DMS114 treated with DMSO at 0.1 percent for 48 hours (cell line): ENCODE data around the gene IRF2.
A peak's percentile ranks its signal among the peaks of the same experiment; 100 is the strongest.

Experiments used
- DNase-seq: peaks from one replicate; lab custom pipeline; 2025; ENCODE audit not compliant: unreplicated experiment; lab: John Stamatoyannopoulos, UW

IRF2 gene

DNA sequence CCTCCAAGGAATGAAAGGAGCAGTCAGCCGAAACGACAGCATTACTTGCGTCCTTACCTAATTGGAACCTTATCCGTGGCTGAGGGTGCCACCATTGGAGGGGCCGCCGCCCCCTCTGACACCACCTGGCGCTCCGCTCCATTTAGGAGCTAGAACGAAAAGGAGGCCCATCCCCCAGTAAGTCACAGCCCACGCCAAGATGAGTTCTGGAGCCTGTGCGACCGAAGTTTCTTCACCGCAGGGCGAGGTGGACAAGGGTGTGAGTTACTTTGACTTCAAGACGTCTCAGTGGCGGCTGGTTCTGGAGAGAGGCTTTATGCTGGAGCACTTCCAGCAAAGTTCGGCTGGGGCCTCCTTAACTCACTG, 729 bp upstream of the IRF2 start:
- DNase-seq = no peak

DNA sequence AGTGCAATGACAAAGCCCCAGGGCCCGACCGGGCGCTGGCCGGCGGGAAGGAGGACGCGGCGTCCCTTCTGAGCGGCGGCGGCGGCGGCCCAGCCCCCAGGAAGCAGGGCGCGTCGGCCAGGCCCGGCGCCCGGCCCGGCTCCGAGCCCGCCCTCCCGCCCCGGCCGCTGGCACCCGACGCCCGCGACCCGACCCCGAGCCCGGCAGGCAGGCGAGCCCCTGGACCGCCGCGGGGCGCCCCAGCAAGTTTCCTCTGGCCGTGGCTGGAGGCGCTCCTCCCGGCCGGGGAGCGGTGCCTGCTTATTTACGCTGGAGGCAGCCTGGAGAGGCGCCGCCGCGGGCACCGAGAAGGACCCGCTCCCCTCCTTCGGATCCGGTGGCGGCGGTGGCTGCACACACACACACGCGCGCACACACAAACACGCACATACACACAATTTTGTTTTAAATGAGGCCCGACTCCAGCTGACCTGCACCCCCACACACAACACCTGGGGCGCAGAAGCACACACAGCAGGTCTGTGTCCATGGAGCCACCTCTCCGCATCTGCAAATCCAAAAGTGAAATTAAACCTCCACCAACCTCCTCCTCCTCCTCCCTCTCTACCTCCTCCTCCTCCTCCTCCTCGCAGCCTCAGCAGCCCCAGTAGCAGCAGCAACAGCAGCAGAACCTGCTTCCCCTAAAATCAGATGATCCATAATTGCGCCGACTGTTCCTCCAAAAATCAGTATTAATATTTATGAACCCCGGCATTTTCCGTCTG, 669 bp downstream of the IRF2 start:
- DNase-seq = no peak

DNA sequence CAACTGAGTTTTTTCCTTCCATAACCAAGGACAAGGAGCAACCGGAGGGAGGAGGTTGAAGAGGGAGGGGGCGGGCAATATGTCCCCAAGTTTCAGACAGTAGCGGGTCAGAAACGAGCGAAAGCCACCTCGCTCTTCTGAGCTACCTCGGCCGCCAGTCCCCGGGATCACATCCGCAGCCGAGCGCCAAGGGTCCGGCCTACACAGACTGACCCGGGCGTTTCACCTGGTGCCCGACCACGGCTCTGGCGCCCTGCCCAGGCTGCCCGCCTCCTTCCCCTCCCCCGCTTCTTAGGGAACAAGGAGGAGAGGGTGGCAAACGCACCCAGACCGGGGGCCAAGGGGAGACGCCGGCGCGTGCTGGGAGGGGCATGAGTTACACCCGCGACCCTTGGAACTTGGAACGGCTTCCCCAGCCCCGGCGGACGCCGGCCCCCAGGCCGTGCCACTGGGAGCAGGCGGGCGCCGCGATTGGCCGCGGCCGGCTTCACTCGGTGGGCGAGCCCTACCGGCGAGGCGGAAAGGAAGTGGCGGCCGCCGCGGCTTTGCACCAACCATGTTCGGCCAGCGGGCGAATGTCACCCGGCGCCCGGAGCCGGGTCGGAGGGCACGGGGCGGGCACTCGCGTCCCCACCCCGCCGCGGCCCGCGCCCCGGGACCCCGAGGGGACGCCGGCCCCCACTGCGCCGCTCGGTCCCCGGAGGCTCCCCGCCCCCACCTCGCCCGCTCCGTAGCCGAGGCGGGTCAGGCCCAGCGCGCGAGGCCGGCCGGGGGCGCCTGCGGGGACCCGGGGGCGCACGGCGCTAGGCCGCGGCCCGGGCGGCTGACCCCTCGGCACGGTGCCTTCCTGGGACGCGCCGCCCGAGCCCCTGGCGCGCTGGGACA, 1.5 kb downstream of the IRF2 start:
- DNase-seq = peak; percentile 34

DNA sequence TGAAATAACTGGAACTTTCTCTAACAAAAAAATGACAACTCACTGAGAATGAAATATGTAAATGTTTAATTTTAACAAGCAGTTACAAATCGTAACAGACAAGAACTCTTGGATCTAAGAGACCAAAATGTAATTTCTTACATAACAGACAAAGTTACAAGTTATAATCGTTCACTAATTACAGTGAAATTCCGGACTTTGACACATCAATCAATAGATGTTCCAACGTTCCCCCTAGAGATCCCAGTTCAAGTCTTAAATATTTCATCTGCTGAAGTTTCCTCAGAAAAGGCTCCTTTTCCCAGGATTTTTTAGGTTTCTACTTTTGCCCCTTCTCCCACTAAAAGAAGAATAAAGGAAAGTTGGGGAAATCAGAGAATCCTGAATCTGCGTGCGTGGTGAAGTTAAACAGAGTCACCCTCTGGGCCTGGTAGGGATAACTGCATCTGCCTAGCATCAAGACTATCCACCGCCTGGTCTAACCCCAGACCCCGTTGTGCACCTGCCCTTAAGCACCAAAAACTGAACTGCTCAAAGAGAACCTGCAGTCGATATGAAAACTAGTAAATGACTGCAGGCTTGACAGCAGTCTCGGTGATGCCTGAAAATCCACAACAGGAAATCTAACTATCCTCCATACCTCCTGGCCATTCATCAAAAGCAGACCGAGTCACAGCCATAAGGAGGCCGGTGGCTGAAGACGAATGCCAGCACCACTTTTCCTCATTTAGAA, 2.3 kb downstream of the IRF2 start:
- peak; percentile 16 for DNase-seq

DNA sequence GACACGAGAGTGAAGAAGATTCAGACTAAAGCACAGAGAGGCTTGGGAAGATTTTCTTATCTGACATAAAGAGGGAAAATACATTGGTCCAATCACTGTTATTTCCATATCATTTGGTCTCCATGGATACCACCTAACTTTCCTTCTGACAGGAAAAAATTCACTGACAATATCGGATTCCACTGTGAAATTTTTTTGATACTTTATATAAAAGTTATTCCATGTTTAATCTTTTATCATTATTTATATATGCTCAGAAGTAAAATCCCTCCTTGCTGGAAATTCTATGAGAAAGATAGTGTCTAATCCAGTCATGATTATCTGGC, 3.6 kb downstream of the IRF2 start:
- no peak for DNase-seq

DNA sequence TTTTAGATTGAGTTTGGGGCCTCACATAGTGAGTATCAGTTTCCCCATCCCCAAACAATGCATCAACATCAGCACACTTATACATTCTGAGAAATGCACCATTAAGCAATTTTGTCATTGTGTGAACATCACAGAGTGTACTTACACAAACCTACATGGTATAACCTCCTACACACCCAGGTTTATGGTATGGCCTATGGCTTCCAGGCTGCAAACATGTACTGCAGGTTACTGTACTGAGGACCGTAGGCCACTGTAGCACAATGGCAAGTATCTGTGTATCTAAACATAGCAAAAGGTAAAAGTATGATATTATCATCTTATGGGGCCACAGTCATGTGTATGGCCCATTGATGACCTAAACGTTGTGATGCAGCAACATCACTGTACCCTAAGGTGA, 7.7 kb downstream of the IRF2 start:
- no peak for DNase-seq

DNA sequence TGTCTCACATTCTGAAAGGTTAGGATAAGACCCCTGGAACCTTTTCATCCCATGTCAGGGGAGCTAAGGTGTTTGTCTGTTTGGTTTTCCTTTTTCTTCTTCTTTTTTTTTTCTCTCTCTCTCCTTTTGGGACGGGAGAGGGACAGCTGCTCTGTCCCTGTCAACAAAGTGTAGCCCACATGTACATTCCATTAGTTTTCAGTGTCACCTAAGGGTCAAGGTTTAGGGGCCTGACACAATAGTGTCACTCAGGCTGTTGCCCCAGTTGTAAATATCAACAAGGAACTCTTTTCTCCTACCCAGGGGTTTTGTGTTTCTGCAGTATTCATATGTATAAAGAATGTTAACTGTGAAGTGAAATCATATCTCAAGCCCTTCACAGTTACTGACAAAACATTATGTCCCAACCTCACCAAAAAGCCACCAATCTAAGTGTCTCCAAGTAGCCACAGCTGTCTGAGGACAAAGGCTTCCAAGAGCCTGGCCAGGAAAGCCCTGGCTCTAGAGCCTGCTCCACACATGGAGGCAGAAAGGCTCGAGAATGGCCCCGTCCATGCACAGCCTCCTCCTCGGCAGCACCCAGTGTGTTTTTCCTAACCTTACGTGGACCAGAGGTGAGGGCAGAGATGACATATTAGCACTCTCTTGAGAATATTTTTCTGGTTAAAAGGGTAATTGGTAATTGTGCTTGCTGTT, 9.4 kb downstream of the IRF2 start:
- no peak for DNase-seq

DNA sequence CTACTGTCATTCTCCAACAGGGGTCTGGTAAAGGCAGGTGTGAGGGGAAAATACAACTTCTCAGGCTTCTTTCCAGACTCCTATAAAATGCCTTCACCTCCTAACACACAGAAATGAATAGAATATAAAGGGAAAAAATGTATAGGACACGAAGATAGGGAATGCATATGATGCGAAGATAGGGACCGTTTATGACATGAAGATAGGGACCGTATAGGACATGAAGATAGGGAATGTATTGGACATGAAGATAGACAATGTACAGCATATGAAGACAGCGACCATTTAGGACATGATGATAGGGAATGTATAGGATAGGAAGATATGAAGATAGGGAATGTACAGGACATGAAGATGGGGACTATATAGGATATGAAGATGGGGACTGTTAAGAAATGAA, 10.5 kb downstream of the IRF2 start:
- DNase-seq = no peak

DNA sequence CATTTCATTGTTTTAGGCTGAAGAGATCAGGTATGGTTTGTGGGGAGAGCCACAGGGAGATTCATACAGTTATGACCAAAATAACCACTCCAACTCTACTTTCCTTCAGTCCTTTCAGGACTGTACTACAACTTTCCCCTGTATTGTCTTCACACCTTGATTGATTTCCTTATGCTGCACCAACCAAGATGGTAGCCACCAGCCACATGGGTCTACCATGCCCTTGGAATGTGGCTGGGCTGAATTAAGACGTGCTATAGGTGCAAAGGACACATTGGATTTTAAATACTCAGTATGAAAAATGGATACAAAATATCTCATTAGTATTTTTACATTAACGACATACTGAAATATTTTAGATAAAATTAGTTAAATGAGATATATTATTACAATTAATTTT, 11.2 kb downstream of the IRF2 start:
- no peak for DNase-seq

DNA sequence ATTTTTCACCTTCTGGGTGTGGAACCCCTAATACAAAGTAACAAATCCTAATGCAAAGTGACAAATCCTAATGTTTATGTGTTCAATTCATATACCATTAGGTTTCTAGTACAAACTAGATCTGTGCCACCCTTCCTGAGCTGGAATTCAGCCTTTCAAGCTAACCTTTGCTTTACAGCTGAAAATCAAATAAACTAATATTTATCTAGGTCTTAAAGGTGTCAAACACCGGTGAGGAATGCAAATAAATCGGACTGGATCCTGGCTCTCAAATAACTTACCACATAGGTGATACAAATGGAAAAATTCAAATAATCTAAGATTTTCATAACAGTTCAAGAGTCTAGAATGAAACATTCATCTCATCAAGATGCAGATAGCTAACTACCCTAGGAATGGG, 11.6 kb downstream of the IRF2 start:
- no peak for DNase-seq

DNA sequence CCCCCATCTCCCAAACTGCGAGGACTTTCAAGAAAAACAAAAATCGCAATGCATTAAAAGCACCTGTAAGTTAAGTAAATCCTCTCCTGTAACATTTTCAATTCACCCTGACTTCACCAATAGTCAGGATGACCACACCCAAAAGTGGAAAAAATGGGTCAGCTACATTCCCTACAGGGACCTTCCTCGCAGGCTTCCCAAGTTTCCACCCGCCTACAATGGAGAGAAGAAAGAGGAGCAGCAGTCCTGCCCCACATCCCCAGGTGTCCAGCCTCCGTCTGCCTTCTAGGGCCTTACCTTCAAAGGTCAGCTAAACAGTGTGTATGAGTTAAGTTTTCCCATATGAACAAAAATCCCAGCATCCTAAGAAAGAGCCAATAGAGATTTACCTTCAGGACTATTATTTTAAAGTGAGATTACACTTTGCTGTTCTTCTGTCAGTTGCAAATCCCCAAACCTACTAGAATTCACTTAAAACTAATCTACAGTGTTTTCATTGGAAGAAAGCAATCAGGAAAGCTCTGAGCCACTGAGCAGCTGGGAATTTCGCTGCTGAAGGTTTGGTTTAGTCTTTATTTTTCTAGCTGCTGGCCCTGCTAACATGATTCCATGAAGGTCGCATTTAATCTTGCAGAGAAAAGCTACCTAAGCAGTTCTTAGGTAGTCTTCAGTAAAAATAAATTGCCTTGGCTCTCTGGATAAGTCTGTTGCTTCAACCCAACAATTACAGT, 12.5 kb downstream of the IRF2 start:
- DNase-seq = no peak

DNA sequence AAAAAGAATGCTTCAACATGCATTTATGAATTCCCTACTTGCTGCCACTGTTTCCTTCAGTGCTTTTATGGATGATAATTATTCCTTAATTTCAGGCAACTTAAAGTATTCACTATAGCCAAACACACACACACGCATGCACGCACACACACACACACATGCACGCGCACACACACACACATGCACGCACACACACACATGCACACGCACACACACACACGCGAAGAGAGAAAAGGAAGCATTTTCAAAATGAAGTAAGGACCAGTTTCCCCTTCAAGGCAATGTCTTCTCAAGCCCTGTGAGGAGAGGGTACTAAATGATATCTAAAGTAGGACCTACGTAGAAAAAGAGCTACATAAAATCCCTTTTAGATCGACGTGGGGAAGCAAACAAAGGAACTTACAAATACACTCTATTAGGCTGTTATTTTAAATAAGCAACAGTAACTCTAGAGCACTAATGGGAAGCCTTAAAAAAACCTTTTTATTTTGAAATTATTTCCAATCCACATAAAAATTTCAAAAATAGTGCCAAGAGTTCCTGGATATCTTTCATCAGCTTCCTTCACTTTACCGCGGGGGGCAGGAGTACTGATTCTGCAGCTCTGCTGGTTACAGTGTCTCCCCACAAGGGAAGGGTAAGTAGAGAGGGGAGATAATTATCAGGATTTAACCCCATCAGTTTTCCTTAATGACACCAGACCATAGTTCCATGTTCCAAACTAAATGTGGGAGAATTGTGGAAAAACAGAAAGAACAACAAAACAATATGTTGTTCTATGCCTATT, 13.7 kb downstream of the IRF2 start:
- no peak for DNase-seq

DNA sequence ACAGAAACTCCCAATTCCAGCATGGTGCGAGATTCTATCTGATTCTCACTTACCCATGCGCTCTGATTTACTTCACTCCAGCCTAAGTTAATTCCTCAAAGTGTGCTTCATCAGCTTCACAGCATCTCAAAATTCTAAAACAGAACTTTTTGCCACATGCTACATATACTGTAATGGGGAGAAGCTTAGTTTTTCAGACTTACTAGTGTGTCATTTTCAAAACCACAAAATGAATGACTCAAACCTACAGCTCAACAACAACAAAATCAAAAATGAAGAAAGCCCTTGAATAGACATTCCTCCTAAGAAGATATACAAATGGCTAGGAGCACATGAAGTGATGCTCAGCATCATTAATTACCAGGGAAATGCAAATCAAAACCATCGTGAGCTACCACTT, 14.9 kb downstream of the IRF2 start:
- DNase-seq = no peak

DNA sequence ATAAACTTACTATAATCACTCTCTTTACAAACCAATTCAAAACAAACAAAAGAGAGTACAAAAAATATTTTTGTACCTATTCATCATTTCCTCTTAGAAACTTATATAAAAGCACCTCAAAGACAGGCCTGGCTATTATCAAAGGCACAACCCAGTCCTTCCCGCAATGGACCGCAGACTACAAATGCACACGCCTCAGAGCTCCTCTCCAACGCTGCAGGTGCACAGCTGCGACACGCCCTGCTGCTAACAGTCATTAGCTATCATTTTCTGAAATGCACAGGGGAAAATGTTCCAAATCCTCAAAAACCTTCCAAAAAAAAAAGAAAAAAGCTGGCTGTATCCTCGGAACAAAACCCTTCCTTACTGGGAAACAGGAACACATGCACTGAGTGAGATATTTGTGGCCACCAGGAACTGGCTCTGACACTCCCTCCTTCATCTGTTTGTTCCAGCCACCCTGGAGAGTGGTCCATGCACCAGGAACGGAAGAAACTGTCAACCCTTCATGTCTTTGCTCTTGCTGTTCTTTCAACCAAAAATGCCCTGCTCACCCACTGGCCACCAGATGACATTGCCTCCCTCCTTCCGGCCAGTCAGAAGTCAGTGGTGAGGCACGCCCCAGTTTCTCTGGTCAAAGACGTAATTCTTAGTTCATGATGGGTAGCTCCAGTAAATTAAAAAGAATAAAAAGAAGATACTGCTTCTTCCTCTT, 16.7 kb downstream of the IRF2 start:
- no peak for DNase-seq

DNA sequence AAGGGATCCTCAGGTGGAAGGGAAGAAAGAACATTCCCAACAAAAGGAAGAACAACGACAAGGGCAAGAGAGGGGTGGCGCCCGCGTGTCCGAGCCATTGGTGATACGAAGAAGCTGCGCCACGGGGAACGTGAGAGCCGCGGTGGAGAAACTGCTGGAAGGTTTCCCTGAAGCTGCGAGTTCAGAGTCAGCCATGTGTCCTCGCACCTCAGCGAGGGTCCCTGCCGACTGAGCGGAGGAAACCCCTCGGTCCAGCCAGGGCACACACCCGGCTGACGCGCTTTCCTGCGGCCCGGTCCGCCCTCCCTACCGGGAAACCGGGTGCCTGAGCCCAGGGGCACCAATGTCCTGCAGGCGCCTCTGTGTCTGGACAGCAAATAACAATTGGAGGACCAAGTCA, 18.0 kb downstream of the IRF2 start:
- DNase-seq = no peak

DNA sequence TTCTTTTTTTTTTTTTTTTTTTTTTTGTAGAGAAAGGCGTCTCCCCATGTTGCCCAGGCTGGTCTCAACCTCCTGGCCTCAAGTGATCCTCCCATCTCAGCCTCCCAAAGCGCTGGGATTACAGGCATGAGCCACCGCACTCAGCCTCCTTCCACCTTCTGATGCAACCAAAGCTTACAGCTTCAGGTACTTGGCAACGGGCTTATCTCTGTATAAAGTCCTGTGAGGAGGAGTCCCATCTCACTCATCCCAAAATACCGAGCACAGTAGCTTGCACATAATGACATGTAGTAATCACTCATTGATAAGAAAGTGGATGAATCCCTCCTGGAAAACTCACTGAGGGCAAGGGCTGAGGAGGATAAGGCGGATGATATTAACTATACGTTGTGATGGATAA, 19.1 kb downstream of the IRF2 start:
- no peak for DNase-seq

DNA sequence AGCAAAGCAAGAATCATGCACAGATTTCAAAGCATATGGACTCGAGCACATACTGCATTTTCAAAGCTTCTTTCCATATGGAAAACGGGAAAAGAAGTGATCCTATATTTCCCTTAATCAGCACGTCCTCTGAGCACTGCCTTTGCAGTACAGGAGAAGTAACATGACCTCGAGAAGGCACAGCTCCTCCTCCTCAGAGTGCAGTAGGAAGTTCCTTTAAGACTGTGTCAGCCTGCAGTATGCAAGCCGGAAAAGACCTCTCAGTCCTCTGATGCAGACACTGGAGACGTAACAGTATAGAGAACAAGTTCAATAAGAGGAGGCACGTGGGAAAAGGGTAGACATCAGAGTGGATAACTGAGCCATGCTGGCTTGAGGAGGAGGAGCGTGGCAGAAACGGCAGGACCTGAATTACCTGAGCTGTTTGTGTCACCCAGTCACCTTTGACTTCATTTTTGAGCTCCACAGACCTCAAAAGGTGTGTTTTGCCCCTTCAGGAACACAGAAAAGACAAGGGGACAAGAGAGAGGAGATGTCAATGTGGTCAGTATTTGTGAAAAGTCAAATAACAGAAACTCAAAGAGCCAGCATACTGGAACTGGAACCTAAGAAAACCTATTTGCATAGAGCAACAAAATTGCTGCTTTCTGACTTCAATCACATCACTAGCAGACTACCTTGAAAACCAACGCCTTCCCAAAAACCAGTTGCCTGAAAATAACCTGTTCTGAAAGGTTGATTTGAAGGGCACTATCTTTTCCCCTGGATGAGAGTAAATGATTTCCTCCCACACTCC, 20.8 kb downstream of the IRF2 start:
- DNase-seq = no peak

DNA sequence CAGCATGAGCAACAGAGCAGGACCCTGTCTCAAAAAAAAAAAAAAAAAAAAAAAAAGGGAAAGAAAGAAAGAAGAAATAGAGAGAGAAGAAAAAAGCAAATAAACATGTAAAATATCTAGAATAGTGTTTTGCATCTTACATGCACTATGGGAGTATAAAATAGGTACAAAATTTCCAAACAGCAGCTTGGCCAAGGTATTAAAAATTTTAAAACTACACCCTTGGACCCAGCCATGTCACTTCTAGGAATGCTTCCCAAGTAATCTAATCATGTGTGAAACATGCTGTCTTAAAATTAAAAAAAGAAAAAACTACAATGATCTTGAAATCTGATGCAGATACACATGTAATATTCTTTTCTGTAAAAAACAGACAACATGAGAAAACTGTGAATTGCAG, 21.6 kb downstream of the IRF2 start:
- no peak for DNase-seq

DNA sequence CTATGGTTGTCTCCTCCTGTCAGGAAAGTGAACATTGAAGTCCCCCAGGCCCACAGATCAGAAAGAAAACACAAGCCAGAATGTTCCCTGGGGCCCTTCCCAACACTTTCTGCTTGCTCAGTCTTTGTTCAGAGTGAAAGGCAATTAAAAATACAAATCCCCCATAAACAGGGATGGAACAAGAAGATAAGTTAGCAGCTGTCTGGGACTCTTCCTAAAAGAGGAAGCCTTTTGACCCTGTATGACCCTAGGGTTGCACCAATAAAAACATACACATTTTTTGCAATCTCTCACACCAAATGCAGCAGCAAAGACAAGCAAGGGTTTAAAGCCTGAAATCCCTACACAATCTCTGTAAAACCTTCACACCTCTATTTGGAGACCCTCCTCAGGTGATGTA, 22.6 kb downstream of the IRF2 start:
- DNase-seq = no peak
